ENCODE data around the gene LRBA.

Gene LRBA

GRCh38 chr4:150232029-150232428, 783.1 kb downstream of the LRBA start:
- no peak for TF ChIP-seq CTCF (IDR thresholded peaks at IDR 0.05; ENCODE audit: insufficient read depth, low read depth, low read length, missing control alignments)
- no peak for DNase-seq (ENCODE audit: low read depth)
- no peak overlapping the region for H3K4me3 ChIP-seq (ENCODE audit: low read depth, low read length)

GRCh38 chr4:150231107-150231770, 783.8 kb downstream of the LRBA start:
- DNase-seq (ENCODE audit: low read depth), result no peak
- no peak overlapping the region for H3K4me3 ChIP-seq (ENCODE audit: low read depth, low read length)
- no peak for TF ChIP-seq CTCF (IDR thresholded peaks at IDR 0.05; ENCODE audit: insufficient read depth, low read depth, low read length, missing control alignments)

- TF ChIP-seq CTCF (IDR thresholded peaks at IDR 0.05; ENCODE audit: insufficient read depth, low read depth, low read length, missing control alignments), result no peak
- no peak for DNase-seq (ENCODE audit: low read depth)
- no peak overlapping the region for H3K4me3 ChIP-seq (ENCODE audit: low read depth, low read length)
Observed at GRCh38 chr4:150230561-150230960, 784.5 kb downstream of the LRBA start.

GRCh38 chr4:150229520-150229919, 785.6 kb downstream of the LRBA start:
- no peak for DNase-seq (ENCODE audit: low read depth)
- no peak for TF ChIP-seq CTCF (IDR thresholded peaks at IDR 0.05; ENCODE audit: insufficient read depth, low read depth, low read length, missing control alignments)
- no peak overlapping the region for H3K4me3 ChIP-seq (ENCODE audit: low read depth, low read length)

- H3K4me3 ChIP-seq (ENCODE audit: low read depth, low read length), result no peak overlapping the region
- no peak for DNase-seq (ENCODE audit: low read depth)
- TF ChIP-seq CTCF (IDR thresholded peaks at IDR 0.05; ENCODE audit: insufficient read depth, low read depth, low read length, missing control alignments), result no peak
Observed at GRCh38 chr4:150224896-150225591, 790.0 kb downstream of the LRBA start.

GRCh38 chr4:150219841-150220240, 795.2 kb downstream of the LRBA start:
- H3K4me3 ChIP-seq (ENCODE audit: low read depth, low read length), result no peak overlapping the region
- DNase-seq (ENCODE audit: low read depth), result no peak
- TF ChIP-seq CTCF (IDR thresholded peaks at IDR 0.05; ENCODE audit: insufficient read depth, low read depth, low read length, missing control alignments), result no peak

All from GM12865 (cell line).